ENCODE measurements around the gene SYNJ2BP.
"Not testable (repeated sequence)": the region's sequence is repeated elsewhere in the genome, so short reads cannot be mapped to it uniquely, and the experiment has no call there.

SYNJ2BP gene, protein sequence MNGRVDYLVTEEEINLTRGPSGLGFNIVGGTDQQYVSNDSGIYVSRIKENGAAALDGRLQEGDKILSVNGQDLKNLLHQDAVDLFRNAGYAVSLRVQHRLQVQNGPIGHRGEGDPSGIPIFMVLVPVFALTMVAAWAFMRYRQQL

DNA sequence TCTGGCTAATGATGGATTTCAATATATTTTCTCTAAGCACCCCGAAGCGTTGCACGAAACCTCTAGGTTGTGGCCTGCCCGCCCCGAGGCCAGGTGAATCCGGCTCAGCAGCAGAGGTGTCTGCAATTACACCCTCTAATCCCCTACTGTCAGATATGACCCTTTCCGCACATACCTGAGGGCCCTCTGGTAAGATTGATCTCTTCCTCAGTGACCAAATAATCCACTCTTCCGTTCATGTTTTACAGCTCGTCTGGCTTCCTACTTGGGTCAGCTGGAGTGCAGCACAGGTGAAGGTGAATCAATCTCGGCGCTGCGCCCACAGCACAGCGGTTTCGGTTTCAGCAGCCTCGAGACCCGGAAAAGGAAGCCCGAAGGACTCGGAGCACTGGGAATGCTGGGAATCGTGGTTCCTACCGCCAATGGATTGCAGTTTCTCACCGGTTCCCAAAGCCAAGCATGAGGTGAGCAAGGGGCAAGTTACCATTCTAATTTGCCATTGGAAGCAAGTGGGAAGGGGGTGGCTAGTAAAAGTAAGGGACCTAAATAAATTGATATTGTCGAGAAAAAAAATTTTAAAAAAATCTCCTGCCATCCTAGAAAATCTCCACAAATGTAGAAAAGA lies at the start of gene SYNJ2BP:
SYNJ2BP (minus strand) TSS at position 366 of the 625 bp plus-strand sequence; CDS start at position 239, 127 bp downstream.
- DNase-seq = peak; percentile 76

DNA sequence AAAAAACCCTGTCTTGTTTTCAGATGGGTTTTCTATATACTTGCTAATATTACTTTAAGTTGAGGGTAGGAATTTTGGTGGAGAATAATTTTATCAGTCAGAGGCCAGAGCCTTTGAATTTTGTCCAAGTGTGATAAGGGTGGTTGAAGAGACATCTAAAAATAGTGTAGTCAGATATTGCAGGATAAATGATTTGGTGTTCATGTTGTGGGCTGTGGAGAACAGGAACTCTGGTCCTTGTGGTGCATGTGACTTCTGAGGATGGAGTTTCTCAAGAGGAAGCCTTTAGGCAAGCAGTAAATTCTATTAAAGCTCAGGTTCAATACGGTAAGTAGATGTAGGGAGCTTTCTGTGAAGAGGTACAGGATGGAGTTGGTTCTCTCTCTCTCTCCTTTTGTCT lies 37.8 kb upstream of the SYNJ2BP start:
- no peak for DNase-seq

DNA sequence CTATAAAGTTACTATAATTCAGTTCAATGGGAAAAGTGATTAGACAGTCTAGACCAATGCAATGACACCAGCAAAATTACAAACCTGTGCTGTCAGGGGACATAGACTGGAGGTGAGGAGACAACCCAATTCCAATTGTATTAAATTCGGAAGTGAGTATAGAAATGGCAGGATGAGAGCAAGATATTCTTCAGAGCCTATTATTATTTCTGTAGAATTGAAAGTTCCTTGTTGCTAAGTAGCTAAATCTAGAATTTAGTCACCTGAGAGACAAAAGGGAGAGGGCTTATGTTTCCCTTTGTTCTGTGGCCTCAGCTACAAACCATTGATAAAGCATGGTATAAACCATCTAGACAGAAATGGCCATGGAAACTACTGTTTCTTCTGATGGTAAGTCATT lies 35.0 kb upstream of the SYNJ2BP start, which contains the start of gene ADAM21:
ADAM21 (plus strand) TSS at position 301 of the 400 bp plus-strand sequence. CDS start 5,326 bp downstream, outside the sequence.
- no peak for DNase-seq

DNA sequence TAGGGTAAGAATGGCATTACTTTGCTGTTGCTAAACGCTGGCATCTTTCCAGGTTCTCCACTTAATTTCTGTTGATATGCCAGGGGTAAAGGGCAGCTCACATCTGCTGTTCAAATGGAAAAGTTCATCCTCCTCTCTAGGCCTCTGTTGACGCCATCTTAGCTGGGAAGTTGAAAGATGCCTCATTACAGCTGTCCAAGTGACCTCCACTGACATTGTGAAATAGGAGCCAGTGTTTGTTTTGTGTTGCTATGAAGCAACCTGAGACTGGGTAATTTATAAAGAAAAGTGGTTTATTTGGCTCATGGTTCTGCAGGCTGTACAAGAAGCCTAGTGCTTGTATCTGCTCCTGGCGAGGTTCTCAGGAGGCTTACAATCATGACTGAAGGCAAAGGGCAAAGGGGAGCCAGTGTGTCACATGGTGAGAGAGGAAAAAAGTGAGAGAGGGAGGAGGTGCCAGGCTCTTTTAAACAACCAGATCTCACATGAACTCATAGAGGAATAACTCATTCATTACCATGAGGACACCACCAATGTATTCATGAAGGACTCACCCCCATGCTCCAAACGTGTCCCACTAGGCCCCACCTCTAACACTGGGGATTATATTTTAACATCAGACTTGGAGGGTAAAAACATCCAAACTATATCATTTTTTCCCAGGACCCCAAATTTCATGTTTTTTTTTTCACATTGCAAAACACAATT lies 31.9 kb upstream of the SYNJ2BP start:
- no peak for DNase-seq

DNA sequence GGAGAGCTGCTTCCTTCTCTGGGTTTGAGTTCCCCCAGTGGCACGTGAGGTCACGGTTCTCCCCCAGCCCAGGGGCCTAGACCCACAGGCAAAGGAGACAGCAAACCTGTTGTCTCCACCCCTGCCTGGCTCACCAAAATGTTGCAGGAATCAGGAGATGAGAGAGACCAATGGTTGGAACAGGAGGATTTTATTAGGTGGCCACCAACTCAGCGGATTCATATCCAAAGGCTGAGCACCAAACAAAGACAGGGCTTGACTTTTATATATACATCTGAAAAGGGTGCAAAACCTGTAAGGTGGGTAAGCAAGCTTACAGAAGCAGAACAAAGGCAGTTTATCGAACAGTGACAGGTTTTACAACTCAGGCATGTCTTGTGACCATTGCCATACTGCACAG lies 25.9 kb upstream of the SYNJ2BP start:
- no peak for DNase-seq

DNA sequence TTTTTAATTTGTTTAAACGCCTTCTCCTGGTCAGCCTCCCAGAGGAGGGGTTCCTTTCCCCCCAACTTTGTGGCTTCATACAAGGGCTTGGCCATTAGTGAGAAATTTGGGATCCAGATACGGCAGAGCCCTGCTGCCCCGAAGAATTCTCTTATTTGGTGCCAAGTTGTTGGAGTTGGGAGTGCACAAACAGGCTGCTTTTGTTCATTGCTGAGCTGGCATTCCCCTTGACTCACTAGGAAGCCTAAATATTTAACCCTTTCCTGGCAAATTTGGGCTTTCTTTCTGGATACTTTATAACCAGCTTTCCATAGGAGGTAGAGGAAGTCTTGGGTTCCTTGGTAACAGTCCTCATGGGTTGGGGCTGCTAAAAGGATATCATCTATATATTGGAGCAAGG lies 24.8 kb upstream of the SYNJ2BP start:
- no peak for DNase-seq

DNA sequence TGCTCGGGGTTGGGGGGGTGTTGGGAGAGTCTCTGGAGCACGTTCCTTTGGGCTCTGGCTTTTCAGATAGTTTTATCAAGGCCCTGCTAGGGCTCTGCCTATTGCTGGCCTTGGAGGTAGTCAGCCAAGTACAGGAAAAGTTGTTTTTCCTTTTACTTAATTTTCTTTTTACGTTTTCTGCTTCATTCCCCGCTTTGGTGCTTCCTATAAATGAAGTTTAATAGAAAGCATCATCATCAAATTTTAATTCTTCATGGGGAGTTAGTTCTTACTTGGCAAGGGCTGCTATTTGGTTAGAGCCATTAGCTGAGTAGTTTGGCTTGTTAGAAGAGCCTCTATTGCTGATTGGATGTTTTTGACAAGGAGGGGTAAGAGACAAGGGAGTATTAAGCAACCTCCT lies 20.0 kb upstream of the SYNJ2BP start:
- DNase-seq = no peak

DNA sequence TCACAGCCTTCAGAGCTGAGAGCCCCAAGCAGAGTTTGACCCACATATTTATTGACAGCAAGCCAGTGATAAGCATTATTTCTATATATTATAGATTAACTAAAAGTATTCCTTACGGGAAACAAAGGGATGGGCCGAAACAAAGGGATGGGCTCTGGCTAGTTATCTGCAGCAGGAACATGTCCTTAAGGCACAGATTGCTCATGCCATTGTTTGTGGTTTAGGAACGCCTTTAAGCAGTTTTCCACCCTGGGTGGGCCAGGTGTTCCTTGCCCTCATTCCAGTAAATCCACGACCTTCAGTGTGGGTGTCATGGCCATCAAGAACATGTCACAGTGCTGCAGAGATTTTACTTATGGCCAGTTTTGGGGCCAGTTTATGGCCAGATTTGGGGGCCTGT lies 9.7 kb upstream of the SYNJ2BP start:
- not testable (repeated sequence) for DNase-seq

DNA sequence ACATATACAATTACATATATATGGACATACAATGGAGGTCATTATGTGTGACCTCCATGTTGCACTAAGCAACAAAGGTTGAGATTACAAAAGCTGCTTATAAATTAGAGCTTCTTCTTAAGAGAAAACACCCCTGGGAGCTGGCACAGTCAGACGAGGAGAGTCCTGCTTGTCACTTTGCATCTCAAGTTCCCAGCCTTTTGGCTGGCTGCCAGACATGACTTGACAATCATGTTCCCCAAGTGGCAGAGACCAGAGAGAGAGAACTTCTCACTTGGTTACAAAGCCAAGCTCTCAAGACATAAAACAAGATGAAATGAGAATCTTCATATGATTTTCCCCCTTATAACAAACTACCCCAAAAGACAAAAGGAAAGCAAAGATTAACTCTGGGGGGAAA lies 8.5 kb upstream of the SYNJ2BP start:
- DNase-seq = no peak

DNA sequence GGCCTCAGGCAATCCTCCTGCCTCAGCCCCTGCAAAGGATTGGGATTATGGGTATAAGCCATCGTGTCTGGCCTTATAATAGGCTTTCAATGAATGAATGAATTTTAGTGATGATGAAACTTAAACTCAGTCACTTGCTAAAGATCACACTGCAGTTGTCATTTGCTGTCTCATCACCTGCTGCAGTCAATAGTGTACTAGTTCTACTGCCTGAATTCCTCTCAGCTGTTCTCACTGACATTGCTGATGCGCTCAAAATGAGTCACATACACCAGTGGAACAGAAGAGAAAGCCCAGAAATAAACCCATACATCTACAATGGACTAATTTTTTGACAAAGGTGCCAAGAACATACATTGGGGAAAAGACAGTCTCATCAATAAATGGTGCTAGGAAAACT lies 5.6 kb upstream of the SYNJ2BP start:
- DNase-seq = no peak

DNA sequence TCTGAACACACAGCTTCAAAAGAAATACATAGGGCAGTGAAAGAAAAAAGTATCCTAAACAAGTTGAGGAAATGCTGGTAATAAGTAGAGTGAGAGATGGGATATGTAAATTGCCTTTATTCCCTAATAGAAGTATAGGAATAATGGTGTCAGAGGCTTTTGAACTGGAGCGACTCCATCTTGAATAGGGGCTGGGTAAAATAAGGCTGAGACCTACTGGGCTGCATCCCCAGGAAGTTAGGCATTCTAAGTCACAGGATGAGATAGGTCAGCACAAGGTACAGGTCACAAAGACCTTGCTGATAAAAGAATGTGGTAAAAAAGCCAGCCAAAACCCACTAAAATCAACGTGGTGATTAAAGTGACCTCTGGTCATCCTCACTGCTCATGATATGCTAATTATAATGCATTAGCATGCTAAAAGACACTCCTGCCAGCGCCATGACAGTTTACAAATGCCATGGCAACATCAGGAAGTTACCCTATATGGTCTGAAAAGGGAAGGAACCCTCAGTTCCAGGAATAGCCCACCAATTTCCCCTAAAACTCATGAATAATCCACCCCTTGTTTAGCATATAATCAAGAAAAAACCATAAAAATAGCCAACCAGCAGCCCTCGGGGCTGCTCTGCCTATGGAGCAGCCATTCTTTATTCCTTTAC lies 2.5 kb upstream of the SYNJ2BP start:
- not testable (repeated sequence) for DNase-seq

DNA sequence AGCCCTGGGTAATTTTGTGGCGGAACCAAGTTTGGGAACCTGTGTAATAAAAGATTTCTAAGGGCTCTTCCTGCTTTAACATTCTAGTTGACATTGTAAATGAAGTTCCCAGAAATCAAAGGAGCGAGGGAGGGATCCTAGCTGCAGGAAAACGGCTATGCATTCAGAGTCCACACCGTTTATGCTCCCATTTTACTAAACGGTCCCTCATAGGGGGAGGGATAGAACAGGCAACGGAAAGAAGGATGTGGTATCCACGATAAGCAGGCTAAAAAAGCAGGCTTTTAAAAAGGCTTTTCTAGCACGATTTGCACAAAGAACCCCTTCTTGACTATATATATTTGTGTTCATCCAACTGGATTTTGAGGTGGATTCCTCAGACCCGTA lies 559 bp downstream of the SYNJ2BP start:
- no peak for DNase-seq

DNA sequence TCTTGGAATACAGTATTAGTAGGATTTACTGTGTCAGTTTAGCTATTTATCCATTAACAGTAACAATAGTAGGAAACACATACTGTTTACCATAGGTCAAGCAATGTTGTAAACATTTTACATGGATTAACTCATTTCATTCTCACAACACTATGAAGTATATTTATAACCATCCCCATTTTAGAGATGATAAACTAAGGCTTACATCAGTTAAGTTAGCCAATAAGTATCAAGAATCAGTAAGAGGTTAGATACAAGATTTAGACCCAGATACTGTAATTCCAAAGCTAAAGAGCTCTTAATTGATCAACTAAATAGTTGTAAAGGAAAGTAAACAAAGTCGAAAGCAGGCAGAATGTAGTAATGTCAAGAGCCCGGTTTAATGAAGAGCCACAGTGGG lies 1.1 kb downstream of the SYNJ2BP start:
- no peak for DNase-seq

DNA sequence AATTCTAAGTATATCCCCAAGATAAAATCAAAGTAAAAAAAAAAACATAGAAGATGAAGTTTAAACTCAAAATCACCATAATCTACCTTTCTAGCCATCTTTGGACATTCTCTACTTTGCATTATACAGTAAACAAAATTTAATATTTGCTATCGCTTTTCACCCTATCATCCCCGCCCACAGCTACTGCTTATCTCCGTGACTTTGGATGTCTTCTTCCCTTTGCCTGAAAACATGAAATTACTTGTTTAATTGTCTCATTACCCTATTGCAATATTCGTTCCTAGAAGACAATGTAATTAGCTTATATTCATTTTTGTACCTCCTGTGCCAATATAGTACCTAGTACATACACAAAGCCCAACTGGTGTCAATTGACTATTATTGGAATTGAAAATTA lies 9.3 kb downstream of the SYNJ2BP start:
- no peak for DNase-seq

DNA sequence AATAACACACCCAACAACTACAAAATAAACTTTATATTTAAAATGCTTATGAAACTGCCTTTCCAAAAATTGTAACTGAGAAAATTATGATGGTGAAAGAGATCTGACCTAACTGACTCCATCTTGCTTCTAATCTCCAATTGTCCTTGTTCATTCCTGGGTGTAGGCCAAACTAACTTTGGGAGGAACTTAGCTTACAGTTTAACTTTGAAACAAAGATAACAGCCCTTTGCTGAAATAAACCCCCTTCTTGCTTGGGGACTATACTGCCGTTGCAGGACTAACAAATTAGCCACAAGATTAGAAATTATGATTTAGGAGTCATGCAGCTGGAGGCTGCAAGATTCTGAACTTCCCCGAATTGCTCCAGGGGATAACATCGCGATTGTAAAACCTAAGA lies 10.7 kb downstream of the SYNJ2BP start:
- not testable (repeated sequence) for DNase-seq

DNA sequence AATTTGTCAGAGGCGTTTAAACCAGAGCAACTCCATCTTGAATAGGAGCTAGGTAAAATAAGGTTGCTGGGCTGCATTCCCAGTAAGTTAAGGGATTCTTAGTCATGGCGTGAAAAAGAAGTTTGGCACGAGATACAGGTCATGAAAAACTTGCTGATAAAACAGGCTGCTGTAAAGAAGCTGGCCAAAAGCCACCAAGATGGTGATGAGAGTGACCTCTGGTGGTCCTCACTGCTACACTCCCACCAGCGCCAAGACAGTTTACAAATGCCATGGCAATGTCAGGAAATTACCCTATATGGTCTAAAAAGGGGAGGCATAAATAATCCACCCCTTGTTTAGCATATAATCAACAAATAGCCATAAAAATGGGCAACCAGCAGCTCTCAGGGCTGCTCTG lies 13.6 kb downstream of the SYNJ2BP start:
- DNase-seq = not testable (repeated sequence)

DNA sequence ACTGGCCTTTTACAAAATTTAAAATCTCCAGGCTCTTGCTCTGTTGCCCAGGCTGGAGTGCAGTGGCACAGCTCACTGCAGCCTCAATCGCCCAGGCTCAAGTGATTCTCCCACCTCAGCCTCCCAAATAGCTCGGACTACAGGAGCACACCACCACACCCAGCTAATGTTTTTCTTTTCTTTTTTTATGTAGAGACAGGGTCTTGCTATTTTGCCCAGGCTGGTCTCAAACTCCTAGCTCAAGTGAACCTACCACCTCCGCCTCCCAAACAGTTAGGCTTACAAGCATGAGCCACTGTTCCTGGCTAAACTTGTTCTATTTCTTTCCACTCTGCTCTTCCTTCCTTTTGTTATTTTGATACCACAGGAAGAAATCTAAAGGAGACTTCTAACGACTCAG lies 15.2 kb downstream of the SYNJ2BP start:
- no peak for DNase-seq

DNA sequence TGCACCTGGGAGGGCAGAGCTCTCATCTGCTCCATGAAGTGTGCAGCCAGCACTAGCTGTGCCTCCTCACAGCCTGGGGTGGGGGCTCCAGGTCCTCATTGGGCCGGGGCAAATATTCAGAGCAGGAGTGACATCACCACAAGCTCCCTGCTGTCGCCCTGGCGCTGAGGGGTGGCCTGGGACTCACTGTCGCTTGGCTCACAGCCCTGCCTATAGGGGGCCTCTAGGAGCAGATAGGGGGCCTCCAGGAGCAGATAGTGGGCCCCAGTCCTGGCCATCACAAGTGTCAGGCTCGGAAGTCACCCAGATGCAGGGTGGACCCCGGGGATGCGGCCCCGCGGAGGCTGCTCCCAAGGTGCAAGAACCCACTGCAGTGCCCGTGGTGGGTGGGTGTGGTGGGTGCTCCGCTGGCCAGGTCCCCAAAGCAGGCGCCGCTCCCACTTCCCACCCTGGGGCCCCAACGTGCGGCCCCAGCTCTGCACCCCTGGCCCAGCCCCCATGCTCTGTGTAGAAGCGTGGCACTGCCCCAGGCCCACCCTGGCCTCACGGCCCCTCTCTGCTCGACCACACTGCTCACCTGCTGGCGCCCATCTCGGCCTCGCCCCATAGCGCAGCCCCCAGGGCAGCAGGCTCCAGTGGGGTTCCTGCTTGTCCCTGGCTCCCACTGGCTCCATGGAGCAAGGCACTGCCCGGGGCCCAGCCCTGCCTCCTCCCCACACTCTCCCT lies 18.0 kb downstream of the SYNJ2BP start:
- no peak for DNase-seq

DNA sequence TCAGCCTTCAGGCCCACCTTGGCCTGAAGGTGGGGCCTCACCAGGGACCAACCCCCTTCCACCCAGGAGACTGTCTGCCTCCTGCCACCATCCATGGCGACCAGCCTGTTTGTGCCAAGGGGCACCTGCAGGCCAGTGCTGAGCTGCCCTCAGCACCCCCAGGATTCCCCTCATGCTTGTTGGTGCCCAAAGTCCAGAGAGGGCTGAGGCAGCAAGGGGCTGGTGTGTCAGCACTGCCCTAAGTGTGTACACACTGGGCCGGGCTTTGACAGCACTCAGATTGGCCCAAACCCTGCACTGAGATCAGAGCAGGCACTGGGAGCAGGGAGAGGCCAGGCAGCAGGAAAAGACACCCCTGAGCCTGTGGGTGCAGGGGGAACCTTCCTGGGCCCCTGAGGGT lies 18.6 kb downstream of the SYNJ2BP start:
- no peak for DNase-seq

DNA sequence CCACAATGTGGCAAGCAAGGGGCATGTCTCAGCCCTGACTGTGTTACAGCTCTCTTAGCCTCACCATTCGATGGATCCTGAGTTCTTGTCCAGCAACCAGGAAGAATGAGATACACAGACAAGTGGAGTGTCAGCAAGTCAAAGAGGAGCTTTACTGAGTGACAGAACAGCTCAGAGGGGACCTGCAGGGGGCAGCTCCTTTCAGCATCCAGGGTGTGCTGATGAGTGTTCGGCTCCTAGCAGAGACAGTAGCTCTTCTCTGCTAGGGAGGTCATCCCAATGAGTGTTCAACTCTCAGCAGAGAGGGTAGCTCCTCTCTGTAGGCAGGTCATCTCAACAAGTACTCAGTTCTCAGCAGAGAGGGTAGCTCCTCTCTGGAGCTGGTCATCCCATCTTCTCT lies 19.1 kb downstream of the SYNJ2BP start:
- DNase-seq = no peak

DNA sequence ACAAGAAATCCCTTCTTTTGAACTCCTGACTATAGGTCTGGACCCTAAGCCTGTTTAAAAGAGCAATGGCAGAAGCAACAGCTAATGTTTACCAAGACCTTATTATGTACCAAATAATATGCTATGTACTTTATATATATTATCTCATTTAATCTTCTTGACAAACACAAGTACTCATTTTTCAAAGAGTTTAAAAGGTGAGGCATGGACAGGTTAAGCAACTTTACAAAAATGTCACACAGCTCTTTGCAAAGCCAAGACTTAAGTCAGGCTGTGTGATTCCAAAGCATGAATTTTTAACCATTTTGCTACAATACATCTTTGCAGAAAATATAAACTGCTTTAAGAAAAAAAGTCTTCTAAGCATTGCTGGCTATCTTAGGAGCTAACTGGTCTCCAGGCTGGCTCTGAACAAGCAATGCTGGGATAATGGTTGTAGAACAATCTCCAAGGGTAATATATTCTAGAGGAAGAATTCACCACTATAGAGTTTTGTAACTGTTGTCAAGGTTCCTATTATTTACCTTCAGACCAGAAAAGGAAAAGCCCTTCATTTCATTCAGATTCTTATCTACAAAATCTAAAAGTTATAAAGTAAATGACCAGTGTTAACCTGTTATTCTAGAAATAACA lies 22.1 kb downstream of the SYNJ2BP start:
- no peak for DNase-seq

DNA sequence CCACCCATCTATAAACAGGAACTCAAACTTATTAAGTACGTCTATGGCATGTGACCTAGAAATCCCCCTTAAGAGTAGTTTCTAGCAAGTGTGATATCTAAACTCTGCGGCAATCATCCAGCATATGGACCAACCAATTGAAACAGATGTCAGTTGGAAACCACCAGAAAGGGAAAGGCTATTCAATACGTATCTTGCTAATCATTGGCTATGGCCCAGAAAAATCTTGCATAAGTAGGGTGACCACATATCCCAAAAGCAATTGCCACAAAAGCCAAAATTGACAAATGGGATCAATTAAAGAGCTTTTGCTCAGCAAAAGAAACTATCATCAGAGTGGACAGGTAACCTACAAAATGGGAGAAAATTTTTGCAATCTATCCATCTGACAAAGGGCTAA lies 24.2 kb downstream of the SYNJ2BP start:
- DNase-seq = no peak

Measured in CD4-positive, alpha-beta T cell treated with Interleukin-17A for 4 hours (primary cell).